ENCODE measurements around the gene BTC. TPM values are rescaled to one million over a fixed set of nuclear protein-coding genes. Genes with fewer than 3 reads are reported as not detected.

BTC gene
- total RNA-seq, 6 experiments from 2014 or later, result not detected

- Mint-ChIP-seq H3K27ac (no peak overlapping the region), H3K27me3 (ENCODE audit: insufficient read depth) (peaks cover 2% of the 10 kb centered on the region; the same call in 1 of the 2 replicates), H3K36me3 (ENCODE audit: low read depth) (no peaks in the 10 kb centered on the region), H3K9me3 (no peaks in the 10 kb centered on the region), H3K4me3 (no peak overlapping the region), H3K4me1 (ENCODE audit: low read depth) (no peaks in the 10 kb centered on the region)
- DNase-seq, result no peak
- no peak for TF ChIP-seq CTCF (IDR thresholded peaks at IDR 0.05)
Observed at GRCh38 chr4:74742185-74742584, 52.1 kb downstream of the BTC start.

GRCh38 chr4:74738464-74739143 lies 55.7 kb downstream of the BTC start:
- no peak overlapping the region for H3K27ac Mint-ChIP-seq
- peaks cover 2% of the 10 kb centered on the region; the same call in 1 of the 2 replicates for H3K27me3 Mint-ChIP-seq (ENCODE audit: insufficient read depth)
- H3K9me3 Mint-ChIP-seq, result no peaks in the 10 kb centered on the region
- TF ChIP-seq CTCF (IDR thresholded peaks at IDR 0.05), result no peak
- no peak for DNase-seq
- H3K4me3 Mint-ChIP-seq, result no peak overlapping the region
- H3K4me1 Mint-ChIP-seq (ENCODE audit: low read depth), result no peaks in the 10 kb centered on the region
- no peaks in the 10 kb centered on the region for H3K36me3 Mint-ChIP-seq (ENCODE audit: low read depth)

- H3K4me1 Mint-ChIP-seq (ENCODE audit: low read depth), result no peaks in the 10 kb centered on the region
- TF ChIP-seq CTCF (IDR thresholded peaks at IDR 0.05), result no peak
Observed at GRCh38 chr4:74734995-74735394, 59.3 kb downstream of the BTC start.

GRCh38 chr4:74733756-74734155 lies 60.6 kb downstream of the BTC start:
- H3K9me3 Mint-ChIP-seq, result no peaks in the 10 kb centered on the region
- no peak for TF ChIP-seq CTCF (IDR thresholded peaks at IDR 0.05)
- H3K4me1 Mint-ChIP-seq (ENCODE audit: low read depth), result no peaks in the 10 kb centered on the region
- H3K4me3 Mint-ChIP-seq, result no peak overlapping the region
- H3K27ac Mint-ChIP-seq, result no peak overlapping the region
- H3K36me3 Mint-ChIP-seq (ENCODE audit: low read depth), result no peaks in the 10 kb centered on the region
- no peak for DNase-seq
- peaks cover 9% of the 10 kb centered on the region; the same call in 1 of the 2 replicates for H3K27me3 Mint-ChIP-seq (ENCODE audit: insufficient read depth)

More at GRCh38 chr4:74734995-74735394, 59.3 kb downstream of the BTC start:
- no peaks in the 10 kb centered on the region for H3K9me3 Mint-ChIP-seq
- no peak overlapping the region for H3K27ac Mint-ChIP-seq
- no peak for DNase-seq
- H3K27me3 Mint-ChIP-seq (ENCODE audit: insufficient read depth), result peaks cover 6% of the 10 kb centered on the region; the same call in 1 of the 2 replicates
- no peaks in the 10 kb centered on the region for H3K36me3 Mint-ChIP-seq (ENCODE audit: low read depth)
- no peak overlapping the region for H3K4me3 Mint-ChIP-seq

GRCh38 chr4:74724979-74725378 lies 69.3 kb downstream of the BTC start:
- DNase-seq, result no peak
- no peak overlapping the region for H3K27ac Mint-ChIP-seq
- TF ChIP-seq CTCF (IDR thresholded peaks at IDR 0.05), result no peak
- no peaks in the 10 kb centered on the region for H3K4me1 Mint-ChIP-seq (ENCODE audit: low read depth)
- H3K9me3 Mint-ChIP-seq, result no peaks in the 10 kb centered on the region
- H3K4me3 Mint-ChIP-seq, result no peak overlapping the region
- H3K27me3 Mint-ChIP-seq (ENCODE audit: insufficient read depth), result peaks cover 6% of the 10 kb centered on the region
- H3K36me3 Mint-ChIP-seq (ENCODE audit: low read depth), result no peaks in the 10 kb centered on the region
